HEK293 (cell line): ENCODE data around the gene FILIP1L.

Experiments used
- CTCF ChIA-PET: fragments of 350-600 bp; formaldehyde crosslinking; extraction: SDS; loops from one replicate; lab custom pipeline; 2021; ENCODE audit warnings: antibody characterized with exemption; lab: Yijun Ruan, JAX
- POLR2A ChIA-PET: fragments of 300-600 bp; formaldehyde crosslinking; extraction: SDS; loops from one replicate; lab custom pipeline; 2020; ENCODE audit warnings: antibody characterized with exemption, inconsistent platforms; lab: Yijun Ruan, JAX
- H3K27ac ChIP-seq: fragments of 200-500 bp; sonication (Bioruptor generic); 2 replicates; pipeline ENCODE4 v1.5.1; 2014; ENCODE audit warnings: low read depth, low read length, control low read depth, inconsistent platforms; ENCODE audit errors: extremely low read depth
- H3K36me3 ChIP-seq, 2 experiments: fragments of 200-500 bp in 1 of 2; sonication (Bioruptor generic) in 1 of 2; 1 replicate in 1 of 2; 2 replicates in 1 of 2; pipeline ENCODE4 v1.5.1; 2014 to 2017; ENCODE audit warnings: inconsistent platforms in 2 of 2, low read length in 2 of 2; ENCODE audit not compliant: control insufficient read depth in 2 of 2, insufficient read depth in 1 of 2
- H3K4me1 ChIP-seq: fragments of 200-500 bp; sonication (Bioruptor generic); 2 replicates; pipeline ENCODE4 v1.5.1; 2014; ENCODE audit warnings: mild to moderate bottlenecking, low read length, inconsistent platforms; ENCODE audit not compliant: control insufficient read depth, insufficient read depth
- H3K4me3 ChIP-seq: 2 replicates; pipeline ENCODE4 v1.5.1; 2011; ENCODE audit warnings: low read depth, mild to moderate bottlenecking, control low read depth, low read length, moderate library complexity
- H3K9me3 ChIP-seq: fragments of 200-500 bp; sonication (Bioruptor generic); 2 replicates; pipeline ENCODE4 v1.5.1; 2014; ENCODE audit warnings: low read depth, low read length, inconsistent platforms; ENCODE audit not compliant: control insufficient read depth, insufficient read depth
- ELK4 ChIP-seq: IDR thresholded peaks from 2 replicates; pipeline ENCODE4 v1.6.1; 2011; ENCODE audit warnings: mild to moderate bottlenecking, low read depth, low read length, borderline replicate concordance
- IKZF3 ChIP-seq: fragments of 450-650 bp; IDR thresholded peaks from 2 replicates; pipeline ENCODE4 v1.5.0; 2018; ENCODE audit warnings: missing biosample characterization, mild to moderate bottlenecking, missing genetic modification characterization, moderate library complexity
- MEIS1 ChIP-seq: sonication (generic); formaldehyde crosslinking; IDR thresholded peaks from 2 replicates; pipeline ENCODE4 v1.8.1; 2022; ENCODE audit warnings: missing genetic modification reagents, mild to moderate bottlenecking, borderline replicate concordance
- MYNN ChIP-seq: fragments of 450-650 bp; formaldehyde crosslinking; IDR thresholded peaks from 2 replicates; pipeline ENCODE4 v1.5.1; 2016; ENCODE audit warnings: missing biosample characterization, missing genetic modification characterization, borderline replicate concordance
- REST ChIP-seq: fragments of 450-650 bp; formaldehyde crosslinking; IDR thresholded peaks from 2 replicates; pipeline ENCODE4 v1.5.1; 2016; ENCODE audit warnings: missing biosample characterization, missing genetic modification characterization
- SCRT1 ChIP-seq: fragments of 450-650 bp; formaldehyde crosslinking; IDR thresholded peaks from 2 replicates; pipeline ENCODE4 v1.5.1; 2016; ENCODE audit warnings: missing biosample characterization, missing genetic modification characterization, borderline replicate concordance
- WT1 ChIP-seq: fragments of 450-650 bp; formaldehyde crosslinking; IDR thresholded peaks from 2 replicates; pipeline ENCODE4 v1.5.1; 2016; ENCODE audit warnings: missing biosample characterization, missing genetic modification characterization
- ZBTB20 ChIP-seq: fragments of 450-650 bp; formaldehyde crosslinking; IDR thresholded peaks from 2 replicates; pipeline ENCODE4 v1.5.1; 2016; ENCODE audit warnings: missing biosample characterization, missing genetic modification characterization
- ZNF169 ChIP-seq: fragments of 450-650 bp; formaldehyde crosslinking; IDR thresholded peaks from 2 replicates; pipeline ENCODE4 v1.5.1; 2016; ENCODE audit warnings: missing biosample characterization, missing genetic modification characterization
- ZNF175 ChIP-seq: fragments of 450-650 bp; formaldehyde crosslinking; IDR thresholded peaks from 2 replicates; pipeline ENCODE4 v1.5.1; 2016; ENCODE audit warnings: missing biosample characterization, missing genetic modification characterization
- ZNF18 ChIP-seq: fragments of 450-650 bp; formaldehyde crosslinking; IDR thresholded peaks from 2 replicates; pipeline ENCODE4 v1.5.1; 2016; ENCODE audit warnings: missing biosample characterization, missing genetic modification characterization
- ZNF274 ChIP-seq, 2 experiments: fragments of 200-500 bp in 1 of 2; fragments of 450-650 bp in 1 of 2; sonication (Bioruptor generic) in 1 of 2; formaldehyde crosslinking in 1 of 2; IDR thresholded peaks; 2 replicates each; pipeline versions ENCODE4 v1.5.1 to v1.6.1; 2014 to 2016; ENCODE audit warnings: borderline replicate concordance in 1 of 2, inconsistent platforms in 1 of 2, low read length in 1 of 2, missing biosample characterization in 1 of 2, missing genetic modification characterization in 1 of 2
- ZNF311 ChIP-seq: fragments of 450-650 bp; formaldehyde crosslinking; IDR thresholded peaks from 2 replicates; pipeline ENCODE4 v1.5.1; 2017; ENCODE audit warnings: missing biosample characterization, missing genetic modification characterization, borderline replicate concordance
- ZNF341 ChIP-seq: fragments of 450-650 bp; formaldehyde crosslinking; IDR thresholded peaks from 2 replicates; pipeline ENCODE4; 2016; ENCODE audit warnings: low read depth, missing biosample characterization, missing genetic modification characterization
- ZNF37A ChIP-seq: fragments of 450-650 bp; IDR thresholded peaks from 2 replicates; pipeline ENCODE4 v1.5.1; 2018; ENCODE audit warnings: missing biosample characterization, missing genetic modification characterization
- ZNF391 ChIP-seq: fragments of 450-650 bp; formaldehyde crosslinking; IDR thresholded peaks from 2 replicates; pipeline ENCODE4 v1.5.1; 2016; ENCODE audit warnings: low read depth, missing biosample characterization, missing genetic modification characterization, borderline replicate concordance
- ZNF394 ChIP-seq: fragments of 450-650 bp; formaldehyde crosslinking; IDR thresholded peaks from 2 replicates; pipeline ENCODE4 v1.5.1; 2016; ENCODE audit warnings: missing biosample characterization, missing genetic modification characterization, mild to moderate bottlenecking, moderate library complexity, borderline replicate concordance
- ZNF404 ChIP-seq: fragments of 450-650 bp; formaldehyde crosslinking; IDR thresholded peaks from 2 replicates; pipeline ENCODE4 v1.5.1; 2017; ENCODE audit warnings: missing biosample characterization, missing genetic modification characterization
- ZNF488 ChIP-seq: fragments of 450-650 bp; formaldehyde crosslinking; IDR thresholded peaks from 2 replicates; pipeline ENCODE4 v1.5.1; 2016; ENCODE audit warnings: missing biosample characterization, missing genetic modification characterization
- ZNF501 ChIP-seq: fragments of 450-650 bp; formaldehyde crosslinking; IDR thresholded peaks from 2 replicates; pipeline ENCODE4 v1.5.1; 2016; ENCODE audit warnings: missing biosample characterization, missing genetic modification characterization
- ZNF530 ChIP-seq: fragments of 450-650 bp; formaldehyde crosslinking; IDR thresholded peaks from 2 replicates; pipeline ENCODE4 v1.5.1; 2016; ENCODE audit warnings: low read depth, missing biosample characterization, missing genetic modification characterization
- ZNF600 ChIP-seq: fragments of 450-650 bp; formaldehyde crosslinking; IDR thresholded peaks from 2 replicates; pipeline ENCODE4 v1.5.1; 2016; ENCODE audit warnings: missing biosample characterization, missing genetic modification characterization
- ZNF623 ChIP-seq: fragments of 450-650 bp; formaldehyde crosslinking; IDR thresholded peaks from 2 replicates; pipeline ENCODE4 v1.5.1; 2016; ENCODE audit warnings: missing biosample characterization, missing genetic modification characterization
- ZNF654 ChIP-seq: fragments of 450-650 bp; formaldehyde crosslinking; IDR thresholded peaks from 2 replicates; pipeline ENCODE4 v1.5.1; 2016; ENCODE audit warnings: low read depth, missing biosample characterization, missing genetic modification characterization
- ZNF792 ChIP-seq: fragments of 450-650 bp; formaldehyde crosslinking; IDR thresholded peaks from 2 replicates; pipeline ENCODE4 v1.5.1; 2016; ENCODE audit warnings: missing biosample characterization, missing genetic modification characterization
- ZNF843 ChIP-seq: fragments of 450-650 bp; formaldehyde crosslinking; IDR thresholded peaks from 2 replicates; pipeline ENCODE4 v1.5.1; 2016; ENCODE audit warnings: missing biosample characterization, missing genetic modification characterization
- ZSCAN18 ChIP-seq: fragments of 450-650 bp; formaldehyde crosslinking; IDR thresholded peaks from 2 replicates; pipeline ENCODE4 v1.5.1; 2016; ENCODE audit warnings: missing biosample characterization, missing genetic modification characterization

Gene FILIP1L

GRCh38 chr3:100129941-100130340 is 15.6 kb upstream of the FILIP1L start:
- Histone ChIP-seq H3K4me1 (no peaks in the 10 kb centered on the region; the same call in 1 of the 2 replicates), H3K27ac (no peak overlapping the region), H3K36me3 (no peaks in the 10 kb centered on the region), H3K4me3 (no peak overlapping the region), H3K9me3 (no peaks in the 10 kb centered on the region)
- TF ChIP-seq MEIS1 (CRISPR knock-in tag) (no peak), ZNF600 (tag by site-specific recombination) (no peak), ZNF311 (no peak), ZNF394 (tag by site-specific recombination) (no peak), ZNF843 (tag by site-specific recombination) (no peak), ZBTB20 (no peak), ELK4 (no peak), ZNF341 (no peak), ZNF404 (tag by site-specific recombination) (no peak), ZNF37A (tag by site-specific recombination) (no peak), ZNF530 (tag by site-specific recombination) (no peak), ZNF501 (tag by site-specific recombination) (no peak), ZNF175 (tag by site-specific recombination) (no peak), ZNF488 (tag by site-specific recombination) (no peak)
- ChIA-PET CTCF (interaction anchor here (0.6 kb wide), 1 partner anchor 299 kb away, joined by 4 read pairs; no protein-coding TSS in a partner anchor), POLR2A (no interaction called here)

- Histone ChIP-seq H3K4me3 (no peak overlapping the region), H3K9me3 (no peaks in the 10 kb centered on the region), H3K36me3 (no peaks in the 10 kb centered on the region), H3K27ac (no peak overlapping the region), H3K4me1 (no peaks in the 10 kb centered on the region; the same call in 1 of the 2 replicates)
- ChIA-PET CTCF (no interaction called here), POLR2A (no interaction called here)
- TF ChIP-seq ZNF169 (tag by site-specific recombination) (no peak), ZSCAN18 (tag by site-specific recombination) (no peak), ZNF18 (tag by site-specific recombination) (no peak), MYNN (no peak), ZNF654 (tag by site-specific recombination) (no peak), ZNF792 (no peak), WT1 (no peak), SCRT1 (no peak), ZNF623 (tag by site-specific recombination) (no peak), REST (tag by site-specific recombination) (no peak), ZNF488 (tag by site-specific recombination) (no peak), ZNF391 (tag by site-specific recombination) (no peak), IKZF3 (tag by site-specific recombination) (no peak), ZNF530 (tag by site-specific recombination) (no peak), ZNF274 (IDR thresholded peaks at IDR 0.05; ENCODE audit: low read length) (no peak), ZNF274 (tag by site-specific recombination; IDR thresholded peaks at IDR 0.05; ENCODE audit: borderline replicate concordance) (no peak)
Measured at GRCh38 chr3:100128565-100128964, 14.3 kb upstream of the FILIP1L start.
